T-helper 9 cell (primary cell): ENCODE measurements around the gene CDK2.

Source experiments
- DNase-seq: peaks from one replicate; pipeline ENCODE4 v3.0.0-alpha.2; 2020

The CDK2 gene

DNA sequence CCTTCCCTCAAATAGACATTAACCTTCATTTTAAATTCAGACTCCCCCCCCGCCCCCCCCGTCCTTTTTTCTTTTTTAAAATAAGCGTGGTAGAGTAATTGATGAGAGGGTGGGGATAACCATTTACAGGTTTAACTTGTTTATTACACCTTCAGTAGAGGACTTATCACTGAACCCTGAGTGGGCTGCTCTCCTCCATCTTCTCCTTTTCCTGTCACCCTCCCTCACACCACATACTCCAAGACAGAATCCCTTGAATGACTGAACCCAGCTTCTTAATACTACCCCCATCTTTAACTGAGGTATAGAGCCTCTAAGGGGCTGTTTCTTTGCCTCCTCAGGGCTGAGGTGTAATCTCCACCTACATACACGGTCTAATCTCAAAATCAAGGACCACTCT is 50.6 kb downstream of the CDK2 start:
- no peak for DNase-seq

DNA sequence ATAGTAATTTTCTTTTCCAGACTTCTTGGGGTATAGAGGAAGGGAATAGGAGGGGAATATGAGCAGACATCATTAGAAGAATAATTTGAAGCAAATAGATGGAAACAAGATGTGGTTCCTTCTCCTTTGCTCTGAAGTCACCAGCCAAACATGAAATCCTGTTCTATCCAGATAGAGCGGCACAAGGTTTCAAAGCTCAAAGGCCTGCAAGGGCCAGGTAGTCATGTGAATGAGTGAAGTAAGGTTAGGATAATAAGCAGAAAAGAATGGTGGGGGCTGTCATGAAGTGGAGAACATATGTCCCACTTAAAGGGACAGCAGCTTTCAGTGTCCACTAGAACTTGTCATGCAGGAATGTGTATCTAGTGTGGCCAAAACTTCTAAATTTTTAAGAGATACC is 51.7 kb downstream of the CDK2 start:
- no peak for DNase-seq

DNA sequence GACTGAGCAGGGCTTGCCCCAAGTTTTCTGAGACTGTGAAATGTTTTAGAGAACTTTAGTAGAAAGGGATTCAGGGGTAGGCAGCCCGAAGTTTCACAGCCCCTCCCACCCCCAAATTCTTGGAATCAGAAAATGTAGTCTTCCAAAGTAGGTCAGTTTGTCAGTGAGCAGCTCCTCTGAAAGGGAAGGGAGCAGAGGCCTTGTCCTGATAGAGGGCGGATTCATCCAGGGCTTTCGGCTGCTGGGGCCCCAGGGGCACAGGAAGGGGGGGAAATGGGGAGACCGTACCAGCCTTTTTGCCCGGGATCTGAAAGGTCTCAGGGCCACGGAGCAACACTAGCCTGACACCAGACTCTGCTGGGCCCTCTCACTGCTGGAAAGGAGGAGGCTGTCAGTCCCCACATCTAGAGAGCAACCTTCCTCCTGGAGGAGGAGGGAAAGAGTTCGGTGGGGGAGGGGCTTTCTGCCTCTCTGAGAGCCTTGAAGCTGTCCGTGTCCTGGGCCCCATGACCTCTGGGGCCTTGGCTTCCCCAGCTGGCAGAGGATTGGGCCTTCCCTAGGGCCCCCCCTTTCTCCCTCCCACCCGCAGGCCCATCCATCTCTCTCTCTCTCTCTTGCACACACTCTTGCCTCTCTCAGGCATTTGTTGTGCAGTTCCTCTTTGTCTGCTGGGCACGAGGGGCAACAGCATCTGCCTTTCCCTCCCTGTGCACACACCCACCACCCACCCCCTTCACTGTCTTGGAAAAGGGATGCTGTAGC is 54.0 kb downstream of the CDK2 start, which contains the start of gene IKZF4:
Gene IKZF4 (plus strand): TSS at position 621 of the 762 bp plus-strand sequence. CDS start 451 bp downstream, outside the sequence.
- no peak for DNase-seq

DNA sequence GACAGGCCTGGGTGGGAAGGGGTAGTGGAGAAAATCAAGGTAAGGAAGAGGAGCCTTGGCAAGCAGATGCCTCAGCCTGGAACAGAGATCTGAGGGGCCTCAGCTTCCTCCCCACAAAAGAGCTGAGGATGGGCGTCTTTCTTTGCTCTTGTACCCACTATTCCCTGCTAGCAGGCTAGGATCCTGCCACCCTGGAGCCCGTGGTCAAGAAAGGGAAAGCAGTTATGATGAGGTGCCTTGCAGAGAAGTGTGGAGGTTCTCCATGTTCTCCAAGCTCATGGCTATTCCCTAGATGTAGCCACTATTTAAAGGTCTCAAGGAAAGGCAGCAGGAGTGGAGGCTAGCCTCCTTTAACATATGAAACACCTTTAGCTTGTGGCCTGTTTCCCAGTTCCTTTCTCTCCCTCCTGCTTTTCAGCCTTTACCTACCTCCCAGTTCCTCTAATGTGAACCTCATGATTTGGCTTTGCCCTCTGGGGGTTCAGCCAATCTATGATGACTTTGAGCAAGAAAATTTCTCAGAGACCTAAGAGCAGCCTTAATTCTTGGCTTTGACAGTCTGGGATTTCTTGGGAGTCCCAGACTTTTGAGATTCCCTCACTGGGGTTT is 55.4 kb downstream of the CDK2 start:
- no peak for DNase-seq
